ENCODE data around the gene NIPBL. TPM values are rescaled to one million over a fixed set of nuclear protein-coding genes. Genes with fewer than 3 reads are reported as not detected.
"Not testable (repeated sequence)": the region's sequence is repeated elsewhere in the genome, so short reads cannot be mapped to it uniquely, and the experiment has no call there.

The NIPBL gene
- total and polyA plus RNA-seq, 9 donors: 30.7 to 53.0 (median 42.3) TPM

DNA sequence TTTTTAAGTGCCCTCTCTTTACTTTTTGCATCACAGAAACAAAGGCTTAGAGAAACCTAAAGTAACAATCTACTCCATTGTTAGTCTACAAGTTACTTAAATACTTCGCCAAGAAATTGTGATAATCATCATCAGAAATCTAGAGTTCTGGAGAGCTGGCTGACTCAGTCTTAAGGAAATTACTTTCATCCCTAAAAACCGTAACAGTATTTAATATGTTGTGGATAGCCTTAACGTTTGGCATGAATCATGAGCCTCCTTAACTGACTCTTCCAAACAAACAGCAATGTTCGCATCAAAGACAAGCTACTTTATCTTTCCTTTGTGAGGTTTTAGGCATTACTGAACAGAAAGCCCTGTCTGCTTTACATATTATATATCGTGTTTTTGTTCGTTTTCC lies 128.7 kb downstream of the NIPBL start:
- H3K4me3 ChIP-seq (ENCODE audit: low read length): no peak overlapping the region
- H3K4me1 ChIP-seq (ENCODE audit: control insufficient read depth, insufficient read depth, low read length): no peaks in the 10 kb centered on the region
- WGBS (ENCODE audit: insufficient coverage): no CpG with 5 or more reads among the region's 6 CpGs
- no peaks in the 10 kb centered on the region for H3K9me3 ChIP-seq (replicated peaks; ENCODE audit: control insufficient read depth, low read depth, low read length)
- peaks cover 11% of the 10 kb centered on the region for H3K36me3 ChIP-seq (ENCODE audit: control insufficient read depth, insufficient read depth, low read length)
- no peaks in the 10 kb centered on the region for H3K27me3 ChIP-seq (ENCODE audit: control insufficient read depth, insufficient read depth, low read length)
- H3K27ac ChIP-seq (ENCODE audit: low read length): no peak overlapping the region
- DNase-seq: no peak

GRCh38 chr5:37005946-37006540 lies 129.5 kb downstream of the NIPBL start:
- Histone ChIP-seq H3K27me3 (ENCODE audit: control insufficient read depth, insufficient read depth, low read length) (no peaks in the 10 kb centered on the region), H3K27ac (ENCODE audit: low read length) (no peak overlapping the region), H3K9me3 (replicated peaks; ENCODE audit: control insufficient read depth, low read depth, low read length) (no peaks in the 10 kb centered on the region), H3K4me3 (ENCODE audit: low read length) (no peak overlapping the region), H3K36me3 (ENCODE audit: control insufficient read depth, insufficient read depth, low read length) (peaks cover 14% of the 10 kb centered on the region), H3K4me1 (ENCODE audit: control insufficient read depth, insufficient read depth, low read length) (no peaks in the 10 kb centered on the region)
- peak; percentile 35 for DNase-seq
- WGBS (ENCODE audit: insufficient coverage): no CpG with 5 or more reads among the region's 5 CpGs

- DNase-seq; H3K4me1 ChIP-seq (ENCODE audit: control insufficient read depth, insufficient read depth, low read length); H3K27me3 ChIP-seq (ENCODE audit: control insufficient read depth, insufficient read depth, low read length); H3K27ac ChIP-seq (ENCODE audit: low read length); H3K9me3 ChIP-seq (replicated peaks; ENCODE audit: control insufficient read depth, low read depth, low read length); H3K4me3 ChIP-seq (ENCODE audit: low read length): not testable (repeated sequence)
- H3K36me3 ChIP-seq (ENCODE audit: control insufficient read depth, insufficient read depth, low read length): peaks cover 14% of the 10 kb centered on the region
- WGBS (ENCODE audit: insufficient coverage): 97% methylated on average over 16 of the region's 34 CpGs
Observed at GRCh38 chr5:37013181-37013580, 136.6 kb downstream of the NIPBL start.

DNA sequence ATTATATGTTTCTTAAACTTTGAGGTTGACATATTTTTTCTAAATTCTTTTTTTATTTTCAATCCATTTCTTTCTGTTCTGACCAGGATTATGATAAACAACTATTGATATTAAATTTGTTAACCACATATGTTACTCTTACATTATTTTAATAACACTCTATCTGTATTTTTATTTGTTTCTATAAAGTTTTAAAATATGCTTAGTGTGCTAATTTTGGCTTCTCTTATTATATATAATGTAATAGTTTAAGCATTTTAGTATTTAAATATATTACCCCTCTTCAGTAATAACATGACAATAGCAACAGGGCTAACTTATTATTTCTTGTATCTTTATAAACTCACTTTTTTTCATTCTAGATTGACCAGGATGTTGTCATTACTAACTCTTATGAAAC lies 137.8 kb downstream of the NIPBL start:
- Histone ChIP-seq H3K4me3 (ENCODE audit: low read length) (no peak overlapping the region), H3K9me3 (replicated peaks; ENCODE audit: control insufficient read depth, low read depth, low read length) (no peaks in the 10 kb centered on the region), H3K36me3 (ENCODE audit: control insufficient read depth, insufficient read depth, low read length) (peaks cover 15% of the 10 kb centered on the region), H3K27ac (ENCODE audit: low read length) (no peak overlapping the region), H3K4me1 (ENCODE audit: control insufficient read depth, insufficient read depth, low read length) (no peaks in the 10 kb centered on the region), H3K27me3 (ENCODE audit: control insufficient read depth, insufficient read depth, low read length) (no peaks in the 10 kb centered on the region)
- DNase-seq: no peak

DNA sequence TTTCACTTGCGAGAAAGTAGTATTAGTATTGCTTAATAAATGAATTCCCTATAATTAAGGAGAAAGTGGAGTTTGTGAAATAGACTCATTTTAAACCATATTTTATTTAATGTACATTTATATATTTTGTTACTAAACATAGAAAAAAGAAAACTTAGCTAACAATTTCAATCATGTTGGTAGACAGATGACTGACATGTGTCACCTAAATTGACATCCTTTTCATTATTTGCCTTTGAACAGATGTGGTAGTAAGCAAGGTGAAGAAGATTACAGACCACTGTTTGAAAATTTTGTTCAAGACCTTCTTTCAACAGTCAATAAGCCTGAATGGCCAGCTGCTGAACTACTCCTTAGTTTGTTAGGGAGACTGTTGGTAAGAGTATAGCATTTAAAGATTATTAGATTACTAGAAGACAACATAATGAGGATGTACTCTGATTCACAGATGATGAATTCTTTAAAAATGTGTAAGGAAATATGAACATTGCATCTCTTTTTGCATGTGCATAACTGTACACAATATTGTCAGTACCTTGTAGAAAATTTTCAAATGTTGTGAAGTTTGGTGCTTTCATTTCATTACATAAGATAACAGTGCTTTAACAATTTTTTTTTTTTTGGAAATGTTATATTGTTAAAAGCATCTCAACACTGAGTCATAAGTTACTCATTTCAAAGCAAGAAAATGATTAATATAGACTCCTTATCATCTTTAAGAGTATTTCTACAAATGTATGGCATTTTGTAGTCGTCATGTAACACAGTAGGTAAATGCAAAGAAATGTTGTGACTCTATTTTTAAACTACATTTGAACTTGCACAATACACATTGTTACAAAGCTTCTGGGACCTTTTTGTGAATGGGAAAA lies 139.5 kb downstream of the NIPBL start:
- no peak overlapping the region for H3K4me3 ChIP-seq (ENCODE audit: low read length)
- WGBS (ENCODE audit: insufficient coverage): no CpG with 5 or more reads among the region's 2 CpGs
- H3K9me3 ChIP-seq (replicated peaks; ENCODE audit: control insufficient read depth, low read depth, low read length): no peaks in the 10 kb centered on the region
- peaks cover 16% of the 10 kb centered on the region for H3K36me3 ChIP-seq (ENCODE audit: control insufficient read depth, insufficient read depth, low read length)
- H3K4me1 ChIP-seq (ENCODE audit: control insufficient read depth, insufficient read depth, low read length): no peaks in the 10 kb centered on the region
- no peak for DNase-seq
- H3K27ac ChIP-seq (ENCODE audit: low read length): no peak overlapping the region
- no peaks in the 10 kb centered on the region for H3K27me3 ChIP-seq (ENCODE audit: control insufficient read depth, insufficient read depth, low read length)

DNA sequence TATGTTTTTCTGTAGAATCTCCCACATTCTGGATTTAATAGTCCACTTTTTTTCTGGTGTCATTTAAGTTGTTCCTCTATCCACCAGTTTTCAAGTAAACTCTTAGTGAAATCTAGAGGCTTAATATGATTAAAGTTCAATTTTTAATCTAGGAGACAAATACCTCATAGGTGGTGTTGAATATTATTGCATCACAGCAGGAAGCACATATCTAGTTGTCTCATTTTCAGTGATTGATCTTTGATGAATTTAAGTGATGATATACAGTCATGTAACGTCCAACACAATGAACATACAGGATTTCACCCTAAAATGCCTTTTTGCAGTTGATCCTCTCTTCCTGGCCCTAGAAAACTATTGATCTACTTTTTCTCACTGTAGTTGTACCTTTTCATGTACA lies 152.3 kb downstream of the NIPBL start:
- Histone ChIP-seq H3K36me3 (ENCODE audit: control insufficient read depth, insufficient read depth, low read length) (peaks cover 20% of the 10 kb centered on the region), H3K4me1 (ENCODE audit: control insufficient read depth, insufficient read depth, low read length) (no peaks in the 10 kb centered on the region), H3K9me3 (replicated peaks; ENCODE audit: control insufficient read depth, low read depth, low read length) (no peaks in the 10 kb centered on the region), H3K27me3 (ENCODE audit: control insufficient read depth, insufficient read depth, low read length) (no peaks in the 10 kb centered on the region), H3K27ac (ENCODE audit: low read length) (no peak overlapping the region), H3K4me3 (ENCODE audit: low read length) (no peak overlapping the region)
- no CpG with 5 or more reads among the region's 1 CpG for WGBS (ENCODE audit: insufficient coverage)
- no peak for DNase-seq

- H3K9me3 ChIP-seq (replicated peaks; ENCODE audit: control insufficient read depth, low read depth, low read length): no peaks in the 10 kb centered on the region
- no peaks in the 10 kb centered on the region for H3K4me1 ChIP-seq (ENCODE audit: control insufficient read depth, insufficient read depth, low read length)
- no peaks in the 10 kb centered on the region for H3K27me3 ChIP-seq (ENCODE audit: control insufficient read depth, insufficient read depth, low read length)
- H3K36me3 ChIP-seq (ENCODE audit: control insufficient read depth, insufficient read depth, low read length): peaks cover 20% of the 10 kb centered on the region
- no peak overlapping the region for H3K27ac ChIP-seq (ENCODE audit: low read length)
- DNase-seq: no peak
- no peak overlapping the region for H3K4me3 ChIP-seq (ENCODE audit: low read length)
- no CpG with 5 or more reads among the region's 1 CpG for WGBS (ENCODE audit: insufficient coverage)
Observed at GRCh38 chr5:37029436-37029835, 152.9 kb downstream of the NIPBL start.

DNA sequence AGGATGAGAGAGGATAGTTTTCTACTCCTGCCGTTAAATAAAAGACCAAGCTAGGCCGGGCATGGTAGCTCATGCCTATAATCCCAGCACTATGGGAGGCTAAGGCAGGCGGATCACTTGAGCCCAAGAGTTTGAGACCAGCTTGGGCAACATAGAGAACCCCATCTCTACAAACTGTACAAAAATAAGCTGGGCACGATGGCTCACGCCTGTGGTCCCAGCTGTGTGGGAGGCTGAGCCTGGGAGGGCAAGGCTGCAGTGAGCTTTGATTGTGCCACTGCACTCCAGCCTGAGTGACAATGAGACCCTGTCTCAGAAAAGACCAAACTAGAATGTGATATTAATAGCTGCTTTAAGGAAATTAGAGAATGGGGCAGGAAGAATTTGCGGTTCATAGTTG lies 158.4 kb downstream of the NIPBL start:
- Histone ChIP-seq H3K4me1 (ENCODE audit: control insufficient read depth, insufficient read depth, low read length) (no peaks in the 10 kb centered on the region), H3K27ac (ENCODE audit: low read length) (no peak overlapping the region), H3K27me3 (ENCODE audit: control insufficient read depth, insufficient read depth, low read length) (no peaks in the 10 kb centered on the region), H3K36me3 (ENCODE audit: control insufficient read depth, insufficient read depth, low read length) (peaks cover 9% of the 10 kb centered on the region), H3K4me3 (ENCODE audit: low read length) (no peak overlapping the region), H3K9me3 (replicated peaks; ENCODE audit: control insufficient read depth, low read depth, low read length) (no peaks in the 10 kb centered on the region)
- no peak for DNase-seq
- WGBS (ENCODE audit: insufficient coverage): 86% methylated on average over 3 of the region's 6 CpGs

GRCh38 chr5:37037840-37038239 lies 161.3 kb downstream of the NIPBL start:
- no peaks in the 10 kb centered on the region for H3K9me3 ChIP-seq (replicated peaks; ENCODE audit: control insufficient read depth, low read depth, low read length)
- no peaks in the 10 kb centered on the region for H3K4me1 ChIP-seq (ENCODE audit: control insufficient read depth, insufficient read depth, low read length)
- 100% methylated on average over 2 of the region's 5 CpGs for whole genome bisulfite sequencing (ENCODE audit: insufficient coverage)
- H3K27me3 ChIP-seq (ENCODE audit: control insufficient read depth, insufficient read depth, low read length): no peaks in the 10 kb centered on the region
- H3K4me3 ChIP-seq (ENCODE audit: low read length): no peak overlapping the region
- no peak for DNase-seq
- H3K27ac ChIP-seq (ENCODE audit: low read length): no peak overlapping the region
- H3K36me3 ChIP-seq (ENCODE audit: control insufficient read depth, insufficient read depth, low read length): peaks cover 3% of the 10 kb centered on the region

- no peak overlapping the region for H3K27ac ChIP-seq (ENCODE audit: low read length)
- no peak for DNase-seq
- no CpG with 5 or more reads among the region's 1 CpG for WGBS (ENCODE audit: insufficient coverage)
- no peaks in the 10 kb centered on the region for H3K27me3 ChIP-seq (ENCODE audit: control insufficient read depth, insufficient read depth, low read length)
- no peaks in the 10 kb centered on the region for H3K9me3 ChIP-seq (replicated peaks; ENCODE audit: control insufficient read depth, low read depth, low read length)
- no peak overlapping the region for H3K4me3 ChIP-seq (ENCODE audit: low read length)
- peaks cover 8% of the 10 kb centered on the region for H3K36me3 ChIP-seq (ENCODE audit: control insufficient read depth, insufficient read depth, low read length)
- no peaks in the 10 kb centered on the region for H3K4me1 ChIP-seq (ENCODE audit: control insufficient read depth, insufficient read depth, low read length)
Observed at GRCh38 chr5:37039824-37040223, 163.3 kb downstream of the NIPBL start.

Measured in muscle of leg (tissue), 11 donors.